ENCODE measurements around the gene RNF4.
"Not testable (repeated sequence)": the region's sequence is repeated elsewhere in the genome, so short reads cannot be mapped to it uniquely, and the experiment has no call there.

The RNF4 gene

GRCh38 chr4:2534904-2535375 lies 66.0 kb downstream of the RNF4 start:
- no peak for DNase-seq (ENCODE audit: low read depth in 2 of 2)

- DNase-seq (ENCODE audit: low read depth in 2 of 2), result peak in 1 of 2 donors; percentile 20
These were observed 66.7 kb downstream of the RNF4 start for GRCh38 chr4:2535376-2536192.

DNA sequence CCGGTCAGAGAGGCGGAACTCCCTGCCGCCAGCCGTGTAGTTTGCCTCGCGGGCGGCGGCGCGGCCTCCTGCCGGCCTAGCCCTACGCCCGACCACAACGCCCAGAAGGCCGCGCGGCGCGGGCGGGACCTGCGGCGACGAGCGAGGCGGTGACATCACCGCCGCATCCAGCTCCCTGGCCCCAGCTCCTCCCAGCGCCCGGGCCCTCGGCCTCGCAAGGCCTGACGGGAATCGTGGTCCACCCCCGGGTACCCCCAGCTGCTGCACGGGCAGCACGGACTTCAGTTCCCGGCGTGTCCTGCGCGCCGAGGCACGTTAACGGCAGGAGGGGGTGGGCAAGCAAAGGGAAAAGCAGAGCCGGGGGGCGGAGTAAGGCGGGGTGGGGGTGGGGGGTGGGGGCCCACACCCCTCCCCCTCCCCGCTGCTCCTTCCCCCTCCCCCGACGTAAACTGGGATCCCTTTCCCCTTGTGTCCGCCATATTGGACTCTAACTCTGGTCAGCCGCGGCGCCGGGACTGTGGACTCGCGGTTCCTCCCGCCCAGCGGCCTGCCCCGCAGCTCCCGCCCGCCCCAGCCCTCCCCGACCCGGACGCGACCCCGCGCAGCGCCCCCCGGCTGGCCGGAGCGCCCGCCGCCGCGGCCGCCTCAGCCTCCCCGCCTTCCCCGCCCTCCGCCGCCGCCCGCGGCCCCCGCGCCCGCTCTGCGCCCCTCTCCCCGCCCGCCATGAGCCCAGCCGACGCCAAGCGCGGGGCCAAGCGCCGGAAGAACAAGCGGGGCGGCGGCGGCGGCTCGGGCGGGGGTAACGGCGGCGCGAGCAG lies 67.5 kb downstream of the RNF4 start, which contains the start of gene FAM193A:
FAM193A (plus strand) TSS at position 455 of the 818 bp plus-strand sequence; CDS start at position 724, 269 bp downstream.
- peak; percentile 92 to 99 for DNase-seq (ENCODE audit: low read depth in 2 of 2)

GRCh38 chr4:2537011-2537830 lies 68.3 kb downstream of the RNF4 start:
- peak in 1 of 2 donors; percentile 18 for DNase-seq (ENCODE audit: low read depth in 2 of 2)

- DNase-seq (ENCODE audit: low read depth in 2 of 2), result not testable (repeated sequence)
These were observed 74.8 kb downstream of the RNF4 start for GRCh38 chr4:2543580-2544191.

DNA sequence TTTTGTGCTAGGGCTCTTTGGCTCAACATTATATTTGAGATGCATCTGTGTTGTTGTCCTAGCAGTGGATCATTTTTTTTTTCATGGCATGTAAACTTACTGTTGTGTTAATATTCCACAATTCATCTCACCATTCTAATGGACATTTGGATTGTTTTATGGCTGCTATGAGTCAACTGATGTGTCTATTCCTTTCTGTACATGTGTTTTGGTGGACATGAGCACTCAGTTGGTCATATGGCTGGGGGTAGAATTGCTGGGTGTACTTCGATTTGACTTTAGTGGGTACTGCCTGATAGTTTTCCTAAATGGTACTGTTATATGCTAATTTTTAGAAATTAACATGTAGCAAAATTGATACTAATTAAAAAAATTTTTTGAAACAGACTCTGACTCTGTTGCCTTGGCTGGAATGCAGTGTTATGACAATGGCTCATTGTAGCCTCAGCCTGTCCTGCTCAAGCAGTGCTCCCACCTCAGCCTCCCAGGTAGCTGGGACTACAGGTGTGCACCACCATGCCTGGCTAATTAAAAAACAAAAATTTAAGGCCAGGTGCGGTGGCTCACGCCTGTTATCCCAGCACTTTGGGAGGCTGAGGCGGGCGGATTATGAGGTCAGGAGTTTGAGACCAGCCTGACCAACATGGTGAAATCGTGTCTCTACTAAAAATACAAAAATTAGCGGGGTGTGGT lies 76.6 kb downstream of the RNF4 start:
- no peak for DNase-seq (ENCODE audit: low read depth in 2 of 2)

DNA sequence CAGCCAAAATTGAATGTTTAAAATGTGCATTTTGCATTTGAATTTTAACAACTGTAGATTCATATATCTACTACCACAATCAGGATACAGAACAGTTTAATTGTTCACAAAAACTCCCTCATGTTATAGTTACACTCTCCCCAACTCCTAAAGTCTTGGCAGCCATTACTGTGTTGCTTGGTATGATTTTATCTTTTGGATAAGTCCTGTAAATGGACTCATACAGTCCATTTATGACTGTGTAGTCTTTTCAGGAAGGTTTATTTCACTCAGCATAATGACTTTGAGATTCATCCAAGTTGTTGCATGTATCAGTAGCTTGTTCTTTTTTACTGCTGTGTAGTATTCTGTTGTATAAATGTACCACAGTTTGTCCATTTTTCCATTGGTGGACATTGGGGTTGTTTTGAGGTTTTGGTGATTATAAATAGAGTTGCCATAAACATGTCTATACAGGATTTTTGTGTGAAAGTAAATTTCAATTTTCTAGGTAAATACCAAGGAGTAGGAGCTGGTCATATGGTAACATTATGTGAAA lies 77.4 kb downstream of the RNF4 start:
- no peak for DNase-seq (ENCODE audit: low read depth in 2 of 2)

DNA sequence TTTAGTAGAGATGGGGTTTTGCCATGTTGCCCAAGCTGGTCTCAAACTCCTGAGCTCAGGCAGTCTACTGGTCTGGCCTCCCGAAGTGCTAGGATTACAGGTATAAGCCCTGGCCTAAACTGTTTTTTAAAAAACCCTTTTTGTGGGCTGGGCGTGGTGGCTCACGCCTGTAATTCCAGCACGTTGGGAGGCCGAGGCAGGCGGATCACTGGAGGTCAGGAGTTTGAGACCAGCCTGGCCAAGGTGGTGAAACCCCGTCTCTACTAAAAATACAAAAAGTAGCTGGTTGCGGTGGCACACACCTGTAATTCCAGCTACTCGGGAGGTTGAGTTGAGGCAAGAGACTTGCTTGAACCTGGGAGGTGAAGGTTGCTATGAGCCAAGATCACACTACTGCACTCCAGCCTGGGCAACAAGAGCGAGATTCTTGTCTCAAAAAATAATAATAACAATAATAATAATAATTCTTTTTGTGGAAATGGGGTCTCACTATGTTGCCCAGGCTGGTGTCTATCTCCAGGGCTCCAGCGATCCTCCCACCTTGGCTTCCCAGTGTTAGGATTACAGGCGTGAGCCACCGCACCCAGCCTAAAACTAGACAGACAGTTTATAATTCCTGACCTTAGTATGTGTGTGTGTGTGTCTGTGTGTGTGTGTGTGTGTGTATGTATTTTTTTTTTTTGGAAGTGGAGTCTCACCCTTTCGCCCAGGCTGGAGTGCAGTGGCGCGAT lies 78.2 kb downstream of the RNF4 start:
- not testable (repeated sequence) for DNase-seq (ENCODE audit: low read depth in 2 of 2)

GRCh38 chr4:2551118-2551517 lies 82.2 kb downstream of the RNF4 start:
- DNase-seq (ENCODE audit: low read depth in 2 of 2), result no peak

DNA sequence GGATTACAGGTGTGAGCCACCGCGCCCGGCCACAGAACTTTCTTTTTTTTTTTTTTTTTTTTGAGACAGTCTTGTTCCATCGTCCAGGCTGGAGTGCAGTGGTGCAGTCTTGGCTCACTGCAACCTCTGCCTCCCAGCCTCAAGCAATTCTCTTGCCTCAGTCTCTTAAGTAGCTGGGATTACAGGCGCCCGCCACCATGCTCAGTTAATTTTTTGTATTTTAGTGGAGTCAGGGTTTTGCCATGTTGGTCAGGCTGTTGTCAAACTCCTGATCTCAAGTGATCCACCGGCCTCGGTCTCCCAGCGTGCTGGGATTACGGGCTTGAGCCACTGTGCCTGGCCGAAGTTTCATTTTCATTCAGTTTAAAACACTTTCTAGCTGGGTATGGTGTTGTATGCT lies 83.9 kb downstream of the RNF4 start:
- DNase-seq (ENCODE audit: low read depth in 2 of 2), result no peak

DNA sequence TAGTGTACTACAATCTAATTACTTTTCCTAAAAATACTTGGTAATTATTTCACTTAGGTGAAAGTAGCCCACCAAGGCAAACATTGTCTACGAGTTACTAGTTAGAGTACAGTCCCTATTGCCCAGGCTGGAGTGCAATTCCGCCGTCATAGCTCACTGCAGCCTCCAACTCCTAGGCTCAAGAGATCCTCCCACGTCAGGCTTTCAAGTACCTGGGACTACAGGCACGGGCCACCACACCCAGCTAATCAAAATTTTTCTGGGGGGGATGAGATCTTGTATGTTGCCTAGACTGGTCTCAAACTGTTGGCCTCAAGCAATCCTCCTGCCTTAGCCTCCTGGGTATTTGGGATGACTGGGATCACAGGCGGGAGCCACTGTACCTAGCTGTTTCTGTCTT lies 89.4 kb downstream of the RNF4 start:
- no peak for DNase-seq (ENCODE audit: low read depth in 2 of 2)

DNA sequence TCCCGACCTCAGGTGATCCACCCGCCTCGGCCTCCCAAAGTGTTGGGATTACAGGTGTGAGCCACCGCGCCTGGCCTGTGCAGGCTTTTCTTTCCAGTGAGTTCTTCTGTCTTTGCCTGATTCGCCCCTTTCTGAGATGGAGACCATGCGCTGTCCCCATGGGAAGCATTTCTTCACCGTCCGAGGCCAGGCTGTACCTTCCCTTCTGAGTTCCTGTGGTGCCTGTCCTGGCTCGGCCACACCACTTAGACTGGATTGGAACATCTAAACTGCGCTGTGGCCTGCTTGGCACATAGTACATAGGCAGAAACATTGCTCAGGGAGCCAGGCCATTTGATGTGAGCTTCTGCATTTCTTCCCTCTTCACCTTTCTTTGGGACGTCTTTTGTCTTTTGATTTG lies 91.3 kb downstream of the RNF4 start:
- no peak for DNase-seq (ENCODE audit: low read depth in 2 of 2)
